Stomach (tissue), 4 donors: ENCODE results near the gene DOCK1.

Experiments
- POLR2A ChIP-seq, 4 donors: fragments of 450-650 bp; IDR thresholded peaks; one replicate each; pipeline ENCODE4 v1.6.1; 2016; ENCODE audit warnings: antibody characterized with exemption in 4 of 4, control low read depth in 2 of 4, mild to moderate bottlenecking in 1 of 4, moderate library complexity in 1 of 4
- POLR2AphosphoS5 ChIP-seq, 3 donors: sonication (generic); formaldehyde crosslinking; IDR thresholded peaks; one replicate each; pipeline ENCODE4 v1.6.1; 2016; ENCODE audit warnings: antibody characterized with exemption in 3 of 3
- TF ChIP-seq, protein P1 (sequence below), 7 experiments: fragments of 450-650 bp in 4 of 7; fragments of 200-600 bp in 3 of 7; sonication (generic) in 3 of 7; IDR thresholded peaks; one replicate each; pipeline ENCODE4 v1.5.1; 2016 to 2019; ENCODE audit warnings: antibody characterized with exemption in 7 of 7, control low read depth in 2 of 7, mild to moderate bottlenecking in 1 of 7

DNA sequence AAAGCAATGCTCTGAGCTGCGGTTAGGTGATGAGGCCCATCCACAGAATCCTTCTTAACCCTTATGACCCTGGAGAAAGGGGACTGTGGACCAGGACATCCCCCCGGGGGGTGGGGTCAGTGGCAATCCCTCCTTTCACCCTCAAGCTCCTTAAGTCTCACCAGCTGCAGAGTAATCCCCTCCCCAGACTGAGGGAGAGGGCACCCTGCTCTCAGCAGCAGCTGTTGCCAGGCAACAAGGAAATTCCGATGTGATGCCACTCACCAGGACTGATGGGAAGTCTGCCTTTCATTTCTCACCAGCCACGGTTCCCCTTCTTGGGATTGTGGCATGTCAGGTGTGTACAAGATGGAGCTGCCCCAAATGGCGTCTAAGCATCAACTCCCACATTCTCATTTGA, 129.6 kb downstream of the DOCK1 start:
- TF ChIP-seq, protein P1, sequence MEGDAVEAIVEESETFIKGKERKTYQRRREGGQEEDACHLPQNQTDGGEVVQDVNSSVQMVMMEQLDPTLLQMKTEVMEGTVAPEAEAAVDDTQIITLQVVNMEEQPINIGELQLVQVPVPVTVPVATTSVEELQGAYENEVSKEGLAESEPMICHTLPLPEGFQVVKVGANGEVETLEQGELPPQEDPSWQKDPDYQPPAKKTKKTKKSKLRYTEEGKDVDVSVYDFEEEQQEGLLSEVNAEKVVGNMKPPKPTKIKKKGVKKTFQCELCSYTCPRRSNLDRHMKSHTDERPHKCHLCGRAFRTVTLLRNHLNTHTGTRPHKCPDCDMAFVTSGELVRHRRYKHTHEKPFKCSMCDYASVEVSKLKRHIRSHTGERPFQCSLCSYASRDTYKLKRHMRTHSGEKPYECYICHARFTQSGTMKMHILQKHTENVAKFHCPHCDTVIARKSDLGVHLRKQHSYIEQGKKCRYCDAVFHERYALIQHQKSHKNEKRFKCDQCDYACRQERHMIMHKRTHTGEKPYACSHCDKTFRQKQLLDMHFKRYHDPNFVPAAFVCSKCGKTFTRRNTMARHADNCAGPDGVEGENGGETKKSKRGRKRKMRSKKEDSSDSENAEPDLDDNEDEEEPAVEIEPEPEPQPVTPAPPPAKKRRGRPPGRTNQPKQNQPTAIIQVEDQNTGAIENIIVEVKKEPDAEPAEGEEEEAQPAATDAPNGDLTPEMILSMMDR (IDR thresholded peaks at IDR 0.05): no peak
- TF ChIP-seq POLR2AphosphoS5 (IDR thresholded peaks at IDR 0.05) (no peak), POLR2A (IDR thresholded peaks at IDR 0.05) (no peak)
